Memory B cell (primary cell): ENCODE results near the gene LEO1.

Source experiments
- ATAC-seq: fragments of 150-1000 bp; cut with Tn5 transposase; 2 replicates; pipeline ENCODE4 v1.10.0; 2021; ENCODE audit warnings: low read depth, mild to moderate bottlenecking, moderate library complexity
- DNase-seq, 2 donors: peaks; one replicate each; pipeline ENCODE4 v3.0.0; 2022; ENCODE audit warnings: low spot score in 2 of 2
- H3K27ac Mint-ChIP-seq: one replicate; pipeline ENCODE4 v1.8.0; 2022; ENCODE audit warnings: mild to moderate bottlenecking, moderate library complexity, mixed read lengths
- H3K27me3 Mint-ChIP-seq: one replicate; pipeline ENCODE4 v1.8.0; 2022; ENCODE audit warnings: mixed read lengths
- H3K36me3 Mint-ChIP-seq: one replicate; pipeline ENCODE4 v1.8.0; 2022; ENCODE audit warnings: mild to moderate bottlenecking, mixed read lengths
- H3K4me1 Mint-ChIP-seq: one replicate; pipeline ENCODE4 v1.8.0; 2022; ENCODE audit warnings: mixed read lengths
- H3K4me3 Mint-ChIP-seq: one replicate; pipeline ENCODE4 v1.8.0; 2022; ENCODE audit warnings: mild to moderate bottlenecking, moderate library complexity, mixed read lengths
- H3K9me3 Mint-ChIP-seq: one replicate; pipeline ENCODE4 v1.8.0; 2022; ENCODE audit warnings: mixed read lengths

LEO1 gene

DNA sequence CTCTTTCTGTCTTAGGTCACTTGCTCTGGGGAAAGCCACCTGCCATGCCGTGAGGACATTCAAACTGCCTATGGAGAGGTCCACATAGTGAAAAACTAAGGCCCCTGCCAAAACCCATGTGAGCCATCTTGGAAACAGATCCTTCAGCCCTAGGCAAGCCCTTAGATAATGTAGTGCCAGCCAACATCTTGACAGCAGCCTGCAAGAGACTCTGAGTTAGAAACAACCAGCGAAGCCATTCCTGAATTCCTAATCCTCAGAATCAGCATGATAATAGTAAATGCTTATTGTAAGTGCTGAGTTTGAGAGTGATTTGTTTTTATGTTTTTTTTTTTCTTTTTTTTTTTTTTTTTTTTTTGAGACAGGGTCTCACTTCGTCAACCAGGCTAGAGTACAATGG, 40.6 kb downstream of the LEO1 start:
- Mint-ChIP-seq H3K27me3 (no peaks in the 10 kb centered on the region), H3K4me3 (no peak overlapping the region), H3K27ac (no peak overlapping the region), H3K36me3 (peaks cover 3% of the 10 kb centered on the region), H3K9me3 (no peaks in the 10 kb centered on the region), H3K4me1 (peaks cover 14% of the 10 kb centered on the region)
- DNase-seq: no peak
- ATAC-seq: no peak

DNA sequence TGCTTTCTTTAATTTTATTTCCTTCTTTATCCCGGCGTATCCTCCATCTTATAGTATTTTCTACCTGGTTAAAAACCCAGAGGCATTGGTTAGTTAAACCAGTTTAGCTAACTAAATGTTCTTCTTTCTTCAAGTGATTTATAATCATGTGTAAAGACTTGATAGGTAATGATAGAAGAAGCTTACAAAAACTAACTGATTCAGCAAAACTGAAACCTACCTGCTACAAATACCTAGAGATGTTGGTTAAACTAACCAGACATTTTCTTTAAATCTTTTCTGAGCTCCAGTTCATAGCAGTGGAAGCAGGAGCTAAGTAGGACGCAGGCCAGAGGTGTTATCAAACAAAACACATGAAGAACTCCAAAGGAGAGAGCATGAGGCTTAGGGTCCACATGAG, 44.8 kb downstream of the LEO1 start:
- no peak overlapping the region for H3K27ac Mint-ChIP-seq
- H3K27me3 Mint-ChIP-seq: no peaks in the 10 kb centered on the region
- DNase-seq (no peak), ATAC-seq (no peak)
- no peaks in the 10 kb centered on the region for H3K4me1 Mint-ChIP-seq
- no peak overlapping the region for H3K4me3 Mint-ChIP-seq
- H3K36me3 Mint-ChIP-seq: peaks cover 8% of the 10 kb centered on the region
- H3K9me3 Mint-ChIP-seq: no peaks in the 10 kb centered on the region

DNA sequence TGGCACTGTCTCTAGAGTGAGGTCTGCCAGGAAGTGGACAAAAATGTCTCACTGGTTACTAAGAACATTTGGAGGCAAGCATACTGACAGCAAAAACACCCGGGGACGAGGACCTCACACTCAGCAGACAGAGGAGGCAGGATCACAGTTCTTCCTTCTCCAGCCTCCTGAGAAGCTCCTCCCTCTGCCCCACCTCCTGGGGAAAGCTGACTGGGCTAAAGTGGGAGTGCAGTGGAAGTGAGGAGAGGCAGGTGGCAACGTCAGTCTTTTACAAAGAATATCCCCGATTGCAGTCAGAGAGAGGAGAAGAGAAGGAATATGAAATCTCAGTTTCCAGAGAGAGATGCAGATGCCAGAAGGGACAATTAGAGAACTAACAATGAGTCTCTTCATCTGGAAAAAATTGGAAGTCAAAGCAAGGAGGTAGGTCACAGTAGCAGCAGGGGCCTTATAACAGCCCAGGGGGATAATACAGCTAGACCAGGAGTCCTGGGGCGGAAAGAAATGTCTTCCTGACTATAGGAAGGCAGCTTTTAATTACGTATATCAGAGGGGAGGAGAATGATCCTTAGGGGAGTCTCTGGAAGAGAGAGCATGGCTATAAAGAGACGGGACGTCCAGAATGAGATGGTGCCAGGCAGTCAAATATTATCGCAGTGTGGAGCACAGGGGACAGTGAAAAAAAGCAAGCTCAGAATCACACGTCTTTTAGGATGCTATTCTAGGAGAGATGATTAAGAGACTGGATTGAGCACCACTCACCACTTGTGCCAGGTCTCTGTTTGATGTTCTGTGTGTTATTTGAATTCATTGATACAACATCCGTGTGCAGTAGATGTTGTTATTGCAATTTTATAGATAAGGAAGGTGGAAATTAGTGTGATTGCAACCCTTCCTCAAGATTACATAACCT, 47.2 kb downstream of the LEO1 start:
- no peak overlapping the region for H3K27ac Mint-ChIP-seq
- no peak for ATAC-seq
- no peaks in the 10 kb centered on the region for H3K4me1 Mint-ChIP-seq
- no peak for DNase-seq
- H3K9me3 Mint-ChIP-seq: no peaks in the 10 kb centered on the region
- H3K27me3 Mint-ChIP-seq: no peaks in the 10 kb centered on the region
- H3K4me3 Mint-ChIP-seq: no peak overlapping the region
- H3K36me3 Mint-ChIP-seq: peaks cover 12% of the 10 kb centered on the region

DNA sequence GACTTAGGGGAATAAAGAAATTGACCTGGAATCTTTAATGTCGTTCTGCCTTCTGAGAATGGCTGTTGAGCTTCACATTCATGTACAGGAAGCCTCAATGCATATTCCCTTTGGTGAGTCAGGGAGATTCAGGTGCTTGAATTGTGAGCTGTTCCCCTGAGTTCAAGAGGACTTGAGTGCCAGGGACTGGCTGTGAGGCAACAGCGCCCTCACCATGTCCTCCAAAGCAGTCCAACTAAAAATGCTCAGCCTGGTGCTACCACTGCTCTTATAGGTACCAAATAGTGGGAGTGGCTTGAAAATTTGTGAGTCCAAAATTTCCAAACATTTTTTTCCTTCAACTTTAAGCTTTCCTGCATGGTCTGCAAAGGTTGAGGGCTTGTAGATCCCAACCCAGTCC, 54.1 kb downstream of the LEO1 start:
- H3K27me3 Mint-ChIP-seq: no peaks in the 10 kb centered on the region
- H3K9me3 Mint-ChIP-seq: no peaks in the 10 kb centered on the region
- no peak for ATAC-seq
- no peaks in the 10 kb centered on the region for H3K4me1 Mint-ChIP-seq
- H3K36me3 Mint-ChIP-seq: peaks cover 6% of the 10 kb centered on the region
- no peak overlapping the region for H3K27ac Mint-ChIP-seq
- no peak overlapping the region for H3K4me3 Mint-ChIP-seq
- no peak for DNase-seq

DNA sequence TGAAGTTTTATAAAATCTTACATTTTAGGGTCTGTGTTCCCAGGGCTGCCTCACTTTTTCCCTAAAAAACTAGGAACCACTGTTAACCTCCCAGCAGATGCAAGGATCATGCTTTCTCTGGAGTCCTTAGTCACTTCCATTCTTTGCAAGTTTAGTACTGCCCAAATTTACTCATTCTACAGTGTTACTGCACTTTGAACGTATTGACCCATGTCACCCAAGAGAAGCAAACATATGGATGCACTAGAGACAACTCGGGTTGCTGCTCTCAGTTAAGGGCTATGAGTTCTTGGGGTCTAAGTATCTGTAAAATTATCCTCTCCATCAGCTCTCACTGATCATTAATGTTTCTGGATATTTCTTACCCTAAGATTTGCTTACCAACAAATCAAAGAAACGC, 59.0 kb downstream of the LEO1 start:
- DNase-seq (no peak), ATAC-seq (no peak)
- Mint-ChIP-seq H3K9me3 (no peaks in the 10 kb centered on the region), H3K4me1 (no peaks in the 10 kb centered on the region), H3K27ac (no peak overlapping the region), H3K4me3 (no peak overlapping the region), H3K27me3 (no peaks in the 10 kb centered on the region), H3K36me3 (peaks cover 17% of the 10 kb centered on the region)

DNA sequence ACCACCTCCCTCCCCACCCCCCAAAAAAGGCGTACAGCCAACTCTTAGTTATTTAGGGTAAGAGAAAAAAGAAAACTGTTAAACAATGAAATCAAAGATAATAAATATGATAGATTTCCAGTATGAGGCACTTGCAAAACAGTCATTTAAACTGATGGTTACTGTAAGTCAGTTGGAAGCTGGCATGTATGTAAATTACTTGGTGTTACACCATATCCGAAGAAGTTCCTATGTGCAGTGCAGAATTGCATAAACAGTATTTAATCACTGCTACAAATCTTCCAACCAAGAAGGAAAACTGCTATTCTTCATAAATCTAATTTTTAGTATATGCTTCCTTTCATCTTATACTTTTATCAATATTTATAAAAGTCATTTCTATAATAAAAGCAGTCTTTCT, 62.0 kb downstream of the LEO1 start:
- H3K9me3 Mint-ChIP-seq: no peaks in the 10 kb centered on the region
- ATAC-seq (no peak), DNase-seq (no peak)
- H3K27ac Mint-ChIP-seq: no peak overlapping the region
- H3K27me3 Mint-ChIP-seq: no peaks in the 10 kb centered on the region
- H3K4me1 Mint-ChIP-seq: no peaks in the 10 kb centered on the region
- H3K36me3 Mint-ChIP-seq: peaks cover 23% of the 10 kb centered on the region
- H3K4me3 Mint-ChIP-seq: no peak overlapping the region

DNA sequence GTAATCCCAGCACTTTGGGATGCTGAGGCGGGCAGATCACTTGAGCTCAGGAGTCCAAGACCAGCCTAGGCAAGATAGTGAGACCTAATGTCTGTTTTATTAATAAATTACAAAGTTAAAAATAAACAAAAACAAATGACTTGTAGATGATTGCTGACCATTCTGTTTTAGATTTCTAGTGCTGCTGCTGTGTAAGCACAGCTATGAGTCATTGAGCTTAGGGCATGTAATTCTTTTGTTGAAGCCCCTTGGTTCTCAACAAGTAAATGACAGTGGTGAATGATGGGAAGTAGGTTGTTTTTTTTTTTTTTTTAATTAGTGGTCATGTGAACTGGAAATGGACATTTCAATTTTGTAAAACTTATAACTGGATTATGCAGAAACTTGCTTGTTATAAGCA, 63.3 kb downstream of the LEO1 start:
- Mint-ChIP-seq H3K4me3 (no peak overlapping the region), H3K27ac (no peak overlapping the region), H3K27me3 (no peaks in the 10 kb centered on the region), H3K4me1 (peaks cover 2% of the 10 kb centered on the region), H3K36me3 (peaks cover 29% of the 10 kb centered on the region), H3K9me3 (no peaks in the 10 kb centered on the region)
- no peak for DNase-seq
- no peak for ATAC-seq

DNA sequence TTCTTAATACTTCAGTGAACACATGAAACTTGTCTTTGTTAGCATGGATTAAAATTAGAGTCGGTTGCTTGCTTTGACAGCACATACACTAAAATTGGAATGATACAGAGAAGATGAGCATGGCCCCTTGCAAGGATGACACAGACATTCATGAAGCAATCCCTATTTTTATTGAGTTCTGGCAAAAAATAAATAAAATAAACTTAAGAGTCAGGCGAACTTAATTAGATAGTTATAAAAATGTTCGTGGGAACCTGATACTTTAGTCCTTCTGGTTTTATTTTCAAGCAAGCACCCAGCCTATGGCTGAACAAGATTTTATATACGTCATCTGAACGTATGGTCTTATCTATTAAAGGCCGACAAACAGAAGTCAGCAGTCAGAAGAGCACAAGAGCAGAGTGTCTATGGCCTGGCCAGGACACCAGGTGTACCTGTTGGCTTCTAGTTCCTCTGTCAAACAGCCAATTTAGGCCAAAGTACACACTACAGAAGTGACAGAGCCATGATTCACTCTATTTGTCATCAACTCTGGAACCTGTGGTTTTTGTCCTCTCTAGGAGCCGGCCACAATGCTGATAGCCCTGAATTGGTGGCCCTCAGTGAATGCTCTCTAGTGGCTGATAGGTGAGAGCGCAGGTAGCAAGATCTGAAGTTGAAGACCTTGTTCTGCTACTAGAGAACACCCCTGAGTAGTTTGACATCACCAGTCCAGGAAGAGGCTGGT, 64.3 kb downstream of the LEO1 start:
- Mint-ChIP-seq H3K36me3 (peaks cover 32% of the 10 kb centered on the region), H3K4me3 (no peak overlapping the region), H3K27me3 (no peaks in the 10 kb centered on the region), H3K4me1 (peaks cover 2% of the 10 kb centered on the region), H3K9me3 (no peaks in the 10 kb centered on the region), H3K27ac (no peak overlapping the region)
- DNase-seq (no peak), ATAC-seq (no peak)

DNA sequence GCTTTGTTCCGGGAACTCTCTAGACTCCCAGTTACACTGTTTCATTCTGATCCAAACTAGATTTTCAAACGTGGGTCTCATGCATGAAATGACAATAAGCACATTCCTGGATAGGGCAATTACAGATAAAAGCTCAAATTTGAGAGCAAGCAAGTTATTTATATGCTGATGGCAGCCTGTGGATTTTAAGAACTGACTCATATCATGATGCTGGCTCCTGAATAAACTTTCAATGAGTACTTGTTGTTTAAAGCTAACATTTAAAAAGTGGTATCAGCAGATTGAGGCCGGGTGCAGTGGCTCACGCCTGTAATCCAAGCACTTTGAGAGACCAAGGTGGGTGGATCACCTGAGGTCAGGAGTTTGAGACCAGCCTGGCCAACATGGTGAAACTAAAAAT, 66.6 kb downstream of the LEO1 start:
- no peak for DNase-seq
- peaks cover 2% of the 10 kb centered on the region for H3K4me1 Mint-ChIP-seq
- peaks cover 38% of the 10 kb centered on the region for H3K36me3 Mint-ChIP-seq
- H3K27ac Mint-ChIP-seq: no peak overlapping the region
- H3K27me3 Mint-ChIP-seq: no peaks in the 10 kb centered on the region
- H3K9me3 Mint-ChIP-seq: no peaks in the 10 kb centered on the region
- H3K4me3 Mint-ChIP-seq: no peak overlapping the region
- no peak for ATAC-seq

DNA sequence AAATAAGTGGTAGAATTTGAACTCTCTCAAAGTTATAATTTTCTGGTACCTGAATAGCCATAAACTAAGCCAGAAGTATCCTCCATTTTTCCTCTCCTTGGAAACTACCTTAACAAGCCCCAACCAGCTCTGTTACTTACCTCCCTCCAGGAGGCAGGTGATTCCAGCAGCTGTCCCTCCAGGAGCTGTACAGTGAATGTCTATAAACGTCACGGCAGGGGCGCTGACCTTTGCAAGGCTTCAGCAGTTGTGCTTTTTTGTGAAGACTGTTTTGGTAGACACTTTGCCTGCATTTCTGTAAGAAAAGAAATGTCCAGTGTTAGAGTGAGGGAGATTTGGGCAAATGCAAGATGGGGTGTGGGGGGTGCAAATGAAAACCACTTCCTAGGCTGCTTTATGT, 67.2 kb downstream of the LEO1 start:
- DNase-seq (no peak), ATAC-seq (no peak)
- H3K27ac Mint-ChIP-seq: no peak overlapping the region
- no peaks in the 10 kb centered on the region for H3K9me3 Mint-ChIP-seq
- H3K4me3 Mint-ChIP-seq: no peak overlapping the region
- H3K27me3 Mint-ChIP-seq: no peaks in the 10 kb centered on the region
- H3K36me3 Mint-ChIP-seq: peaks cover 40% of the 10 kb centered on the region
- peaks cover 2% of the 10 kb centered on the region for H3K4me1 Mint-ChIP-seq

DNA sequence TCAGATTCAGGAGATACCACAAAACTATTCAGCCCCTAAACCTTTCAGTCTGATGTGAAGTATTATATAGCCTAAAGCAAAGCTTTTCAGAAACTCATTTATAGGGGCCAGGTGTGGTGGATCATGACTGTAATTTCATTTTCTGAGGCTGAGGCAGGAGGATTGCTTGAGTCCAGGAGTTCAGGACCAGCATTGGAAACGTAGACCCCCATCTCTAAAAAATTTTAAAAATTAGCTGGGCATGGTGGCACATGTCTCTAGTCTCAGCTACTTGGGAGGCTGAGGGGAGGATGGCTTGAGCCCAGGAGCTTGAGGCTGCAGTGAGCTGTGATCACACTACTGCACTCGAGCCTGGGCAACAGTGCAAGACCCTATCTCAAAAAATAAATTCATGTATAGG, 82.1 kb downstream of the LEO1 start:
- DNase-seq: no peak
- Mint-ChIP-seq H3K4me1 (peaks cover 3% of the 10 kb centered on the region), H3K27me3 (no peaks in the 10 kb centered on the region), H3K36me3 (peaks cover 29% of the 10 kb centered on the region), H3K27ac (no peak overlapping the region), H3K9me3 (no peaks in the 10 kb centered on the region), H3K4me3 (no peak overlapping the region)
- no peak for ATAC-seq

DNA sequence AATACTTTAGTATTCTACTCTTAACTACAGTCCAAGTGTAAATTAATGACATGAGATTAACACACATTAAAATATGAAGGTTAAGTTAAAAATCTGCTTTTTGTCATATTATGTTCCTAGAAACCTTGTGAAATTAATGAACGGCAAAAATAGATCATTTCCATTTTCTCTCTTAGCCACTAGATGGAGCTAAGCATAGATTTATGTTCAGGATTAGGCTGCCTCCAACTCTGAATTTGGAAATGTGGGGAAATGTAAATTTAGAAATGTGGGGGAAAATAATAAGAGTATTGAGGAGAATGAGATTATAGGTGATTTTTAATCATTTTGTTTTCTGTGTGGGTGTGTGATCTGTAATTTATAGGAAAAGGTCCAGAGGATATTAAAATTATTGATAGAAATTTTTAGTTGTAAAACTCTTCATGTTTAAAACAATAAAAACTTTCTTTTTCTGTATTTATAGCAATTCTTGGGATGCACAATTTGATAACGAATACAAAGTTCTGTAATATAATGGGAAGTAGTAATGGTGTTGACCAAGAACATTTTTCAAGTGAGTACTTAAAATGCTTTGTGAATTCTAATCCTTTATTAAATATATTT, 82.9 kb downstream of the LEO1 start:
- Mint-ChIP-seq H3K36me3 (peaks cover 27% of the 10 kb centered on the region), H3K27me3 (no peaks in the 10 kb centered on the region), H3K4me3 (no peak overlapping the region)

More for the DNA sequence above, 82.9 kb downstream of the LEO1 start:
- no peak for DNase-seq
- H3K4me1 Mint-ChIP-seq: peaks cover 3% of the 10 kb centered on the region
- H3K27ac Mint-ChIP-seq: no peak overlapping the region
- H3K9me3 Mint-ChIP-seq: no peaks in the 10 kb centered on the region
- no peak for ATAC-seq
